Hematopoietic multipotent progenitor cell treated with erythropoietin and hydrocortisone succinate and interleukin-3 and kit ligand, for 15 days (in vitro differentiated cells): ENCODE results near the gene SRGAP3.
A peak's percentile ranks its signal among the peaks of the same experiment; 100 is the strongest.
"Not testable (repeated sequence)": the region's sequence is repeated elsewhere in the genome, so short reads cannot be mapped to it uniquely, and the experiment has no call there.

ENCODE experiments used
- DNase-seq: peaks from one replicate; pipeline ENCODE4 v3.0.0-alpha.2; 2015; ENCODE audit warnings: low spot score

The SRGAP3 gene

DNA sequence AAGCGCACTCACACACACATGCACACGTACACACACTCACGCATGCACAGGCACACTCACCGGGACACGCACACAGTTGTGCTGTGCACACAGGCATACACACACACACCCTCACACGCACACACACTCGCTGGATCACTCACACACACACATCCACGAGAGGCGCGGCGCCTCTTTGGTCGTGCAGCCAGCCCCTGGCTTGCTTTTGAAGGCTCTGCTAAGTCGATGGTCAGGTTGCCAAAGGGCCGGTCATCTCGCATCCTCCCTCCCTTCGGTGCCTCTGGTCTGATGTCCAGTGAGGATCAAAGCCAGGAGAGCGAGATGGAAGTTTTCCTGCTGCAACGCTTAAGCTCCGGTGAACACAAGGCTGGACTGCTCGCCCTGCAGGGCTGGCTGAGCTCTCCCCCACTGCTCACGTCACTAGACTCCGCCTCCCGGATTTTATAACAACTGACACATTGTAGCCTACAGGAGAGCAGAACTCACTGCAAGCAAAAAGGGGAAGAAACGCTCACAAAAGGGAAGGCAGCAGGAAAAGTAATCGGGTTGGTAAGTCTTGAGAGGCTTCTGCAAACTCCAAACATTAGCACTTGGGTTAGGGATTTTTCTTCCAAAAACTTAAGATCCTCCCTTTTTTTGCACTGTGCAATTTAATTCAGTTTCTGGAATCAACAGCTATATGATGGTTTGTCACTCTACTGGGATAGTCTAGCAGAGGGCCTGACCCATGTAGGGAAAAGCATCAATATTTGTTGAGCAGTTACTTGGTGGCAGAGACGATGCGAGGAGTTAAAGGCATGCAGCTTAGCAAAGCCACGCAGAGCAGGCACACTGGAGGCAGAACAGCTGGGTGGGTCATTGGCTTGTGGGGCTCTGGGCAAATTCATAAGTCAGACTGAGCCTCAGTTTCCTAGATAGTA lies at the start of gene SRGAP3:
SRGAP3 (minus strand) TSS at position 374 of the 920 bp plus-strand sequence. CDS start 695 bp downstream, outside the sequence.
- peak; percentile 19 for DNase-seq

DNA sequence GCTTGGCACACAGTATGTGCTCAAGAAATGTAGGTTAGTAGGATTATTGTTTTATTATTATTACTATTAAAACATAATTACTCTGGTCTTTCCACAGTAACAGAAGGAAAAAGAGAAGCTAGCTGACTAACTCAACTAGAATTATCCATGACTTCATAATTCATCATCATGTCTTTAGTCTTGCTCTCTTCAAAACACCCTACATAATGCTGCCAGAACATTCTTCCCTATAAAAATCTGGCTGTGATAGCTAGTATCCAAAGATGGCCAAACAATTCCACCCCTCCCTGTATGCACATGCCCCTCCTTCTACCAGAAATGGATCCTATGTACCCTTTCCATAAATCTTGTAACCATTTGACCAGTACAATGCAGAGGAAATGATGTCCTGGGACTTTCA lies 48.8 kb upstream of the SRGAP3 start:
- DNase-seq, result no peak

- DNase-seq, result no peak
Observed at GRCh38 chr3:9296241-9296640, 46.8 kb upstream of the SRGAP3 start.

- DNase-seq, result no peak
Observed at GRCh38 chr3:9295007-9295406, 45.6 kb upstream of the SRGAP3 start.

DNA sequence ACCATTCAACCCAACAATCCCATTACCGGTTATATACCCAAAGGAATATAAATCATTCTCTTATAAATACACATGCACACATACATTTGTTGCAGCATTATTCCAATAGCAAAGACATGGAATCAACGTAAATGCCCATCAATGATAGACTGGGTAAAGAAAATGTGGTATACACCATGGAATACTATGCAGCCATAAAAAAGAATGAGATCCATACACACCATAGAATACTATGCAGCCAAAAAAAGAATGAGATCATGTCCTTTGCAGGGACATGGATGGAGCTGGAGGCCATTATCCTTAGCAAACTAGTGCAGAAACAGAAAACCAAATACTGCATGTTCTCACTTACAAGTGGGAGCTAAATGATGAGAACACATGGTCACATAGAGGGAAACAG lies 44.5 kb upstream of the SRGAP3 start:
- not testable (repeated sequence) for DNase-seq

- no peak for DNase-seq
Observed at GRCh38 chr3:9293076-9293475, 43.6 kb upstream of the SRGAP3 start.

DNA sequence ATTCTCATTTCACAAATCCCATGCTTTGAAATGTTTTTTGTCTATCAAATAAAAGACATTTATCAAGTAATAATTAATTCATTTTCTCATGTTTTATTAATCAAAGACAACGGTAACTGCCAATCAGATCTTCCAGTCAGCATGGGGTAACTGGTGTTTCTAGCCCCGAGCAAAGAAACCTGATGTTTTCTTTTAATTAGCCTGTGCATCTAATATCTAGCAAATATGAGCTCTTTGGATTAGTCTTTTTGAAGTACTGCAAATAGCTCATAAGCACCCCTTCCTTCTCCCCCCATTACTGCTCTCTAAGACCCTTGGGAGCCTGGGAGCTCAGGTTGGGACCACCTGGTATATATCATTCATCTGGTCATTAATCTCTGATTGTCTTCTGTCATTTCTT lies 43.1 kb upstream of the SRGAP3 start:
- DNase-seq, result no peak

- DNase-seq, result no peak
Observed at GRCh38 chr3:9291821-9292410, 42.5 kb upstream of the SRGAP3 start.

GRCh38 chr3:9290566-9290965 lies 41.1 kb upstream of the SRGAP3 start:
- no peak for DNase-seq

- not testable (repeated sequence) for DNase-seq
Observed at GRCh38 chr3:9281533-9281932, 32.1 kb upstream of the SRGAP3 start.

DNA sequence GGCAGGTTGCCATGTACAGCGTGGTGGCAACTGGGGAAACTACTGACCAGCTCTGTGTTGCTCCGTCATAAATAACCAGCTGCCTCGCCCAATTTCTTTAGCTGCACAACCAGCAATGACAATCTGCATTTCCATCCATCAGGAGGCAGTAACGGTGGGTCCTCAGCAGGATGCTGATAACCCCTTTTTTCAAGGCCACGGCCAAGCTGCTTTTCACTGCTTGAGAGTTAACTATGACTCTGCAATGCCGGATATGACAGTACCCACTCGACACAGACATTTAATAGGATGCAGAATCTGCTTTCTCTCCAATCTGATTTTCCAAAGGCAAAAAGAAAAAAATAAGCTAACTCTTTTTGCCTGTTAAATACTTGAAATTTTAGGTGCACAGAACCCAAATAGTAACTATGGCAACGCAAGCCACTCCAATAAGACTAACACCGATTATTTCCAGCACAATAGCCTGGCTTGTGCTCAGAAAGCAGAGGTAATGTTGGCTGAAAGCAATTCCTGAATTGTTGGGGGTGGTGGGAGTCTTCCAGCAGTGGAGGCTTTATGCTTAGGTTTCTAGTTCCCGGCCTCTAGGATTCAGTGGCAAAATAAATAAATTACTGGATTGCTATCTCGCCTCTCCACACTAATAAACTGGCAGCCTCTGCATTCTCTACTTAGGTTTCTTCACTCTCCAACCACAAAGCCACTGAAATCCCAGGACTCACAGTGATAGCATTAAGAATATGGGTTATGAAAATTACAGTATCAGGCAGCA lies 31.2 kb upstream of the SRGAP3 start:
- no peak for DNase-seq

DNA sequence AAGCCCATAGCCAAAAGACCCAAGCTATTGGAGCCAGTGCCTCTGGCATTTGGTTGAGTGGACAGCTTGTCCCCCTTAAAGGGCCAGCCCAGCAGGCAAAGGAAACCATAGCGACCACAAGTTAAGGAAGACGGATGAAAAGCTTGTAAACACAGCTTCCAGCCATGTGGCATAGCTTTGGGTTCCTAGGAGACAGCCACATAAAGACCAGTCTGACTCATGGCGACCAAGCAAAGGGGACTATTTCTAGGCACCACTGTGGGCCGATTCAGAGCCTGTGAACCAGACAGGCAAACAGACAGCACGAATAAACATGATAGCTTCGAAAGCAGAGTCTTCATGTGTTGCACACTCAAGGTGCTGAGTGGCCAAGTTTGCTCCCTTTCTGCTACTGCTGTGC lies 30.5 kb upstream of the SRGAP3 start:
- no peak for DNase-seq

DNA sequence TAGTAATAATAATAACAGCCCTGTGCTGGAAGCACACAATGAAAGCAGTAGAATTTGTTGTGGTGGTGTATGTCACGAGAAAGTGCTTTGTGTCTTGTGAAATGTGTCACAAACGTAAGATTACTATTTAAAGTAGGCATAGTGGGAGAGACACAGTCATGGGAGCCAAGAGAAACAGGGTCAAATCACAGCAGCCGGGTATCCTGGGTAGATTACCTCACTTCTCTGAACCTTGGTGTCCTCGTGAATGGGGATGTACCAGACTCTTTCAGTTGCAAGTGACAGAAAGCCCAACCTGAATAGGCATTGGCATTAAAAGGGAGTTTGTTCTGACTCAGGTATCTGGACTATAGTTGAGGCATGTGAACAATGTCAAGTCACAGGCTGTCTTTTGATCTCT lies 29.1 kb upstream of the SRGAP3 start:
- no peak for DNase-seq

GRCh38 chr3:9278085-9278484 lies 28.6 kb upstream of the SRGAP3 start:
- no peak for DNase-seq

GRCh38 chr3:9276761-9277370 lies 27.4 kb upstream of the SRGAP3 start:
- no peak for DNase-seq

DNA sequence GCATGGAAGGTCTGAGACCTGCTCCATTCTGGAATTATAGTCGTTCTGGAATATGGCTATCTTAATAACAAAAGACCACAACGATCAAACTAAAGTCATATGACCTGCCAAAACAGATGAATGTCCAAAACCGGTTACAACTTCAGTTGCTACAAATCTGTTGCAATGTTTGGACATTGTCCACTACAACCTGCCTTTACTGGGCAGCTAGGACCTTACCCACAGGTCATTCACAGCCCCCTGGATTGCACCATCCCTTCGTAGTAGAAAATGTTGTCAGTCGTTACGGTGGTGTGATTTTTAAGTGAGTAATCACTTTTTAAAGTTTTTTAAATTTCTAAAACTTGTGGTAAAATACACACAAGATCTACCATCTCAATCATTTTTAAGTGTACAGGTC lies 22.5 kb upstream of the SRGAP3 start:
- DNase-seq, result no peak

GRCh38 chr3:9270704-9271103 lies 21.3 kb upstream of the SRGAP3 start:
- DNase-seq, result no peak

DNA sequence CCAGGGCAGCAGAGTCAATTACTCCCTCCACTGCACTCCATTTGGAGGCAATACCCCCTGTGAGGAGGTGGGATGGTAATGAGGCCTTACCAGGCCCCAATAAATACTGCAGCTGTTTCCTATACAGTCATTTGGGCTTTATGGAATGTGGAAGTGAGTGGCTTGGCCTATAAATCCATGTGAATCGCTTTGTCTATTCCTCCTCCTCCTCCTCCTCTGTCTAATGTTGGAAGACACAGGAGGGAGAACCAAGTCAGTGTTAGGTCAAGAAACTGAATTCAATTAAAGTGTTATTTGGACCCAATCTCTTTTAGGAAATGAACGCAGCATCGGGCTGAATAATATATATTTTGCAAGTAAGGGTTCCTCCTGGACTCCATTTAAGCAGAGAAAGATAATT lies 17.3 kb upstream of the SRGAP3 start:
- no peak for DNase-seq

DNA sequence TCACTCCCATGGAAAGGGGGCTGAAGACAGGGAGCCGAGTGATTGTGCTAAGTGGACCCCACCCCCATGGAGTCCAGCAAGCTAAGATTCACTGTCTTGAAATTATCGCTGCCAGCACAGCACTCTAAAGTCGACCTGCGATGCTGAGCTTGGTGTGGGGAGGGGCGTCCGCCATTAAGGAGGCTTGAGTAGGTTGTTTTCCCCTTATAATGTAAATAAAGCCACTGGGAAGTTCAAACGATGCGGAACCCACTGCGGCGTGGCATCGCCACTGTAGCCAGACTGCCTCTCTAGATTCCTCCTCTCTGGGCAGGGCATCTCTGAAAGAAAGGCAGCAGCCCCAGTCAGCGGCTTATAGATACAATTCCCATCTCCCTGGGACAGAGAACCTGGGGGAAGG lies 10.9 kb upstream of the SRGAP3 start:
- DNase-seq, result no peak

- DNase-seq, result no peak
Observed at GRCh38 chr3:9257092-9257491, 7.6 kb upstream of the SRGAP3 start.

- DNase-seq, result no peak
Observed at GRCh38 chr3:9255976-9256375, 6.5 kb upstream of the SRGAP3 start.

- DNase-seq, result no peak
Observed at GRCh38 chr3:9254764-9255163, 5.3 kb upstream of the SRGAP3 start.
